Skeletal muscle tissue (tissue), 4 donors: ENCODE measurements around the gene ZNF148. TPM values are rescaled to one million over a fixed set of nuclear protein-coding genes. Genes with fewer than 3 reads are reported as not detected.
"Not testable (repeated sequence)": the region's sequence is repeated elsewhere in the genome, so short reads cannot be mapped to it uniquely, and the experiment has no call there.

Source experiments
- H3K27ac ChIP-seq: one replicate; pipeline ENCODE4 v1.7.0; 2013; ENCODE audit warnings: mild to moderate bottlenecking, low read depth, low read length, inconsistent platforms
- H3K27me3 ChIP-seq, 3 donors: one replicate each; pipeline ENCODE4 v1.7.0; 2013; ENCODE audit warnings: low read length in 3 of 3; ENCODE audit not compliant: control insufficient read depth in 3 of 3, insufficient read depth in 3 of 3
- H3K36me3 ChIP-seq, 3 donors: one replicate each; pipeline ENCODE4 v1.7.0; 2013; ENCODE audit warnings: low read length in 3 of 3; ENCODE audit not compliant: control insufficient read depth in 3 of 3, insufficient read depth in 3 of 3
- H3K4me1 ChIP-seq, 3 donors: one replicate each; pipeline ENCODE4 v1.7.0; 2013; ENCODE audit warnings: low read length in 3 of 3, mild to moderate bottlenecking in 3 of 3; ENCODE audit not compliant: control insufficient read depth in 3 of 3, insufficient read depth in 3 of 3
- H3K4me3 ChIP-seq, 3 donors: one replicate each; pipeline ENCODE4 v1.7.0; 2013; ENCODE audit warnings: low read length in 3 of 3
- H3K9ac ChIP-seq, 3 donors: one replicate each; pipeline ENCODE4 v1.7.0; 2013; ENCODE audit warnings: low read length in 3 of 3, mild to moderate bottlenecking in 3 of 3, moderate library complexity in 2 of 3, low read depth in 1 of 3
- H3K9me3 ChIP-seq, 3 donors: one replicate each; pipeline ENCODE4 v1.7.0; 2013; ENCODE audit warnings: low read length in 3 of 3; ENCODE audit not compliant: control insufficient read depth in 3 of 3
- total RNA-seq: library from RNA; depleted of rRNA; stranded (reverse); fragments of >200 nt; gene quantifications from one replicate; pipeline ENCODE4 v1.2.3, GENCODE V29; 2014
- donor health status: Osteomylitis.

The ZNF148 gene
- total RNA-seq, 1 donor from 2014 or later = 17.7 TPM

GRCh38 chr3:125398952-125399351 lies 23.8 kb upstream of the ZNF148 start:
- Histone ChIP-seq H3K27ac (no peak overlapping the region), H3K9ac (no peak overlapping the region), H3K27me3 (no peaks in the 10 kb centered on the region), H3K9me3 (no peaks in the 10 kb centered on the region), H3K4me3 (no peak overlapping the region), H3K4me1 (no peaks in the 10 kb centered on the region), H3K36me3 (no peaks in the 10 kb centered on the region)

DNA sequence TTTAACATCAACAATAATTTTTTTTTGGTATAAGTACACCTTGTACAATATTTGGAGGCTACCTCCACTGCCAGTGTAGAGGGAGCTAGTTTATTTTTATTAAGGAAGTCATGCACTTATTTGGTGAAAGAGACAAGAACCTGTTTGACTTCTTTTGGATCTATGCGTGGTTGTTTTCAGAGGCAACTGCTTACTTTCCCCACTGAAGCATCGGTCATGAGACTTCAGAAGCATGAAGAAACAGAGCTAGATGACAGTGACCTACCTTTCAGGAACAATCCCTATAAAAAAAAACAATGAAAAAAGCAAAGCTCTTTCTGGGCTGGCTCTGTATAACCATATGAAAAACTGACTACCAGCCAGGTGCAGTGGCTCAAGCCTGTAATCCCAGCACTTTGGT lies 20.0 kb upstream of the ZNF148 start:
- no peaks in the 10 kb centered on the region for H3K27me3 ChIP-seq
- no peak overlapping the region for H3K4me3 ChIP-seq
- no peaks in the 10 kb centered on the region for H3K36me3 ChIP-seq
- no peak overlapping the region for H3K27ac ChIP-seq
- no peaks in the 10 kb centered on the region for H3K9me3 ChIP-seq
- H3K4me1 ChIP-seq = no peaks in the 10 kb centered on the region
- H3K9ac ChIP-seq = no peak overlapping the region

- Histone ChIP-seq H3K27ac (no peak overlapping the region), H3K36me3 (no peaks in the 10 kb centered on the region), H3K4me1 (no peaks in the 10 kb centered on the region), H3K9ac (no peak overlapping the region), H3K4me3 (no peak overlapping the region), H3K27me3 (no peaks in the 10 kb centered on the region), H3K9me3 (no peaks in the 10 kb centered on the region)
Measured at GRCh38 chr3:125394406-125394805, 19.3 kb upstream of the ZNF148 start.

DNA sequence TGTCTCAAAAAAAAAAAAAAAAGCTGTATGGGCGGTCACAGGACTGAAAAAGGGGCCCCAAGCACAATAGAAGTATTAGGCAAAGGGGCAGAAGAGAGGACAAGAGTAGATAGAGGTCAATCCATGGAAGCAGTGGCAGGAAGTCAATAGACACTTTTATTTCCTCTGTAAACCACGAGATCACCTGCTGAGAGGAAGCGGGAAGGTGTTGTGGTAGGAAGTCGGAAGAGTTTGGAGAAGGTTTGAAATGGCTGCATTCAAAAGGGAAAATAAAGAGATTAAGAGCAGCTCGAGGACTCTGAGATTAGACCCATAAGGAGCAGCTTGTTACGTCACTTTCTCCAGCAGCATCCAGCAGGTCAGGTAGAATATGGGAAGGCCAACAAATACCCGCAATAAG lies 14.2 kb upstream of the ZNF148 start:
- H3K9ac ChIP-seq = no peak overlapping the region
- no peak overlapping the region for H3K27ac ChIP-seq

GRCh38 chr3:125388369-125388768 lies 13.2 kb upstream of the ZNF148 start:
- H3K36me3 ChIP-seq, H3K27ac ChIP-seq: not testable (repeated sequence)

More for the DNA sequence above, 14.2 kb upstream of the ZNF148 start:
- Histone ChIP-seq H3K4me3 (no peak overlapping the region), H3K4me1 (no peaks in the 10 kb centered on the region), H3K36me3 (no peaks in the 10 kb centered on the region), H3K27me3 (no peaks in the 10 kb centered on the region), H3K9me3 (no peaks in the 10 kb centered on the region)

DNA sequence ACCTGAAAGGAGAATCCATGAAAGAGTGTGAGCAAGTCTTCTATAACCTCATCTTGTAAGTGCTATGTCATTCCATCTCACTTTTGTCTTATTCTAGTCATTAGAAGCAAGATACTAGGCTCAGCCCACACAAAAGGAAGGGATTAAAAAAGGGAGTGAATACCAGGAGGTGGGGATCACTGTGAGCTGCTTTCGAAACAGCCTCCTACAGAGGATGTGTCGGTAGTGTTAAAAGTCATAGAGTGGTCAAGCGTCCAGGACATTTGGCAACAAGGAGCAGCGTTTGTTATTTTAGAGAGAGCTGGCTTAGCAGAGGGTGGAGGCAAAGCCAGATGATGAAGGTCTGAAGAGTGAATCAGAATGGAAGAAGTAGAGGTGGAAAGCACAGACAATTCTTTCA lies 11.7 kb upstream of the ZNF148 start:
- Histone ChIP-seq H3K9me3 (no peaks in the 10 kb centered on the region), H3K27me3 (no peaks in the 10 kb centered on the region), H3K4me1 (no peaks in the 10 kb centered on the region), H3K36me3 (no peaks in the 10 kb centered on the region), H3K27ac (no peak overlapping the region), H3K4me3 (no peak overlapping the region), H3K9ac (no peak overlapping the region)

More at GRCh38 chr3:125388369-125388768, 13.2 kb upstream of the ZNF148 start:
- H3K27me3 ChIP-seq, H3K4me3 ChIP-seq, H3K9ac ChIP-seq, H3K4me1 ChIP-seq, H3K9me3 ChIP-seq: not testable (repeated sequence)

DNA sequence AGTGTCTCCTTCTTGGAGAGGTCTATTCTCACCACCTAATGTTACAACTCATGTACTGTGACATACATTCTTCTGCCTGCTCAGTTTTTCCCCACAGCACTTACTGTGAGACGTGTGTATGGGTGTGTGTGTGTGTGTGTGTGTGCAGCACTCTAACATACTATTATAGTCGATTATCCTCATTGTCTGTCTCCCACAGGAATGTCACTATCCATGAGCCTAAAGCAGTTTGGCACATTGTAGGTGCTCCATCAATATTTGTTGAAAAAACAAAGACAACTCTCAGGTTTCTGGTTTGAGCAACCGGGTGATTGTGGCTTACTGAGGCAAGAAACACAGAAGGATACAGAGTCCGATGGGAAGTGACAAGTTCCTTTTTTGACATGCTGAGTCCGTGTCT lies 8.6 kb upstream of the ZNF148 start:
- Histone ChIP-seq H3K27me3 (no peaks in the 10 kb centered on the region), H3K36me3 (no peaks in the 10 kb centered on the region), H3K9ac (no peak overlapping the region), H3K9me3 (no peaks in the 10 kb centered on the region), H3K4me3 (no peak overlapping the region), H3K4me1 (no peaks in the 10 kb centered on the region), H3K27ac (no peak overlapping the region)

DNA sequence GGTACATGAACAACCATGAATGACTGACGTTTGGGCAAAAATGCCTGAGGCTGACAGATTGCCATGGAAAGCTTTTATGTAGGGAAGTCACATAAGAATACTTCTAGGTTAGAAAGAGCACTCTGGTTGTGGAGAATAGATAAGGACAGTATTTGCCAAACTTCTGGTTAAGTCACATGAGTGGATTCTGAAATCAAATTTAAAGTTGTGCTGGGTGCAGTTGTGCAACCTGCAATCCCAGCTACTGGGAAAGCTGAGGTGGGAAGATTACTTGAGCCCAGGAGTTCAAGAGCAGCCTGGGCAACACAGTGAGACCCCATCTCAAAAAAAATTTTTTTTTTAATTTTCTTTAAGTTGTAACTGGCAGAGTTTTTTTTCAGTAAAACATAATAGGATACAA lies 7.2 kb upstream of the ZNF148 start:
- H3K36me3 ChIP-seq = no peaks in the 10 kb centered on the region
- H3K4me3 ChIP-seq = no peak overlapping the region
- no peaks in the 10 kb centered on the region for H3K4me1 ChIP-seq
- no peak overlapping the region for H3K27ac ChIP-seq
- H3K9me3 ChIP-seq = no peaks in the 10 kb centered on the region
- H3K9ac ChIP-seq = no peak overlapping the region
- H3K27me3 ChIP-seq = no peaks in the 10 kb centered on the region

DNA sequence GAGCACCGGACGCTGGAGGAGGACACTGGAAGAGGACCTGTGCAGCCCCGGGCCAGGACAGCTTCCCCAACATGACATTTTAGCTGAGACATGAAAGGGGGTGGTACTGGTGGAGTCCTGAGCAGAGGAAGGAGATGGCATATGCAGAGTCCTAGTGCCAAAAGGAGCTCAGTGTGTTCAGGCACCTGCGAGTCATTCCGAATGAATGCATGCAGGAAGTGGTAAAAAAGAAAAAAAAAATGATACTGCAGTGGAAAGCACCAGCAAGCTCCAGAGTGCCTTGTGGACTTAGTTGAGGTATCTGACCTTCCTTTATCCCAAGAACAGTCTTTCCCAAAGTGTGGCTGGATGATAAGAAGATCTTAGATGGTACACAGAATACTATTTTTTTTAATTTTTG lies 6.6 kb upstream of the ZNF148 start:
- H3K27me3 ChIP-seq = no peaks in the 10 kb centered on the region
- H3K4me1 ChIP-seq = no peaks in the 10 kb centered on the region
- no peaks in the 10 kb centered on the region for H3K9me3 ChIP-seq
- H3K36me3 ChIP-seq = no peaks in the 10 kb centered on the region
- H3K27ac ChIP-seq = no peak overlapping the region
- no peak overlapping the region for H3K9ac ChIP-seq
- no peak overlapping the region for H3K4me3 ChIP-seq

DNA sequence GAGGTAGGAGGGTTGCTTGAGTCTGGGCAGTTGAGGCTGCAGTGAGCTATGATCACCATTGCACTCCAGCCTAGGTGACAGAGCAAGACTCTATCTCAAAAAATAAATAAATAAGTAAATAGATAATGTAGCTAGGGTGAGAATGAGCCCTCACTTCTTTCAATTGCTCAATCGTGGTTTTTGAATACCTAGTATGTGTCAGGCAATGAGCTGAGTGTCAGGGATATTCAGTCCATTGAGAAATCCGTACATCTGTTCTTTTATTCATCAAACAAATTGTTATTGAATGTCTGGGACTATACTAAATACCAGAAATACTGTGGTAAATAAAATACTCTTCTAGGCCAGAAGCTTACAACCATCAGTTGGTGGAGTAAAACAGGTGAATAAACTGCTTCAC lies 6.2 kb upstream of the ZNF148 start:
- H3K9me3 ChIP-seq = no peaks in the 10 kb centered on the region
- H3K36me3 ChIP-seq = no peaks in the 10 kb centered on the region
- H3K4me3 ChIP-seq = no peak overlapping the region
- H3K9ac ChIP-seq = no peak overlapping the region
- H3K27me3 ChIP-seq = no peaks in the 10 kb centered on the region
- peaks cover 0 to under 1% (median 0%) of the 10 kb centered on the region in 3 donors for H3K4me1 ChIP-seq
- no peak overlapping the region for H3K27ac ChIP-seq

GRCh38 chr3:125379483-125379882 lies 4.4 kb upstream of the ZNF148 start:
- H3K4me1 ChIP-seq = peaks cover 7 to 10% (median 8%) of the 10 kb centered on the region in 3 donors
- no peak overlapping the region for H3K4me3 ChIP-seq
- H3K27me3 ChIP-seq = no peaks in the 10 kb centered on the region
- H3K27ac ChIP-seq = no peak overlapping the region
- H3K9ac ChIP-seq = no peak overlapping the region
- H3K36me3 ChIP-seq = no peaks in the 10 kb centered on the region
- no peaks in the 10 kb centered on the region for H3K9me3 ChIP-seq
